Hepatocyte (in vitro differentiated cells): ENCODE data around the gene PCGF1. TPM values are rescaled to one million over a fixed set of nuclear protein-coding genes. Genes with fewer than 3 reads are reported as not detected.

ENCODE experiments used
- DNase-seq: peaks from one replicate; pipeline ENCODE4 v3.0.0-alpha.2; 2016; ENCODE audit warnings: low spot score
- H2AFZ ChIP-seq: fragments of 200-600 bp; sonication (generic); 2 replicates; pipeline ENCODE4 v1.6.0; 2016; ENCODE audit warnings: antibody characterized with exemption, mild to moderate bottlenecking
- H3K27ac ChIP-seq: fragments of 200-600 bp; sonication (generic); 2 replicates; pipeline ENCODE4 v1.5.1; 2016; ENCODE audit warnings: mild to moderate bottlenecking
- H3K27me3 ChIP-seq: fragments of 200-600 bp; sonication (generic); 2 replicates; pipeline ENCODE4 v1.6.1; 2016
- H3K36me3 ChIP-seq: fragments of 200-600 bp; sonication (generic); replicated peaks from 2 replicates; pipeline ENCODE4 v1.5.1; 2016; ENCODE audit warnings: low read depth; ENCODE audit not compliant: insufficient read depth
- H3K4me1 ChIP-seq: fragments of 200-600 bp; sonication (generic); 2 replicates; pipeline ENCODE4 v1.5.1; 2016; ENCODE audit warnings: mild to moderate bottlenecking, moderate library complexity; ENCODE audit not compliant: insufficient read depth
- H3K4me2 ChIP-seq: fragments of 200-600 bp; sonication (generic); 2 replicates; pipeline ENCODE4 v1.6.0; 2016
- H3K4me3 ChIP-seq: fragments of 200-600 bp; sonication (generic); 2 replicates; pipeline ENCODE4 v1.5.1; 2016; ENCODE audit warnings: mild to moderate bottlenecking
- H3K79me2 ChIP-seq: fragments of 200-600 bp; sonication (generic); 2 replicates; pipeline ENCODE4 v1.6.0; 2017; ENCODE audit warnings: mild to moderate bottlenecking
- H3K9me2 ChIP-seq: fragments of 200-600 bp; sonication (generic); replicated peaks from 2 replicates; pipeline ENCODE4 v1.6.0; 2017; ENCODE audit warnings: mild to moderate bottlenecking; ENCODE audit not compliant: insufficient read depth
- H3K9me3 ChIP-seq: fragments of 200-600 bp; sonication (generic); 2 replicates; pipeline ENCODE4 v1.5.1; 2016; ENCODE audit warnings: low read depth, mild to moderate bottlenecking
- H4K20me1 ChIP-seq: fragments of 200-600 bp; sonication (generic); 2 replicates; pipeline ENCODE4 v1.6.0; 2016; ENCODE audit warnings: mild to moderate bottlenecking; ENCODE audit not compliant: insufficient read depth, poor library complexity, severe bottlenecking
- CTCF ChIP-seq: fragments of 200-600 bp; sonication (generic); IDR thresholded peaks from 2 replicates; pipeline ENCODE4 v1.5.1; 2016; ENCODE audit warnings: antibody characterized with exemption, mild to moderate bottlenecking; ENCODE audit not compliant: poor library complexity
- EZH2 ChIP-seq: fragments of 200-600 bp; sonication (generic); IDR thresholded peaks from 2 replicates; pipeline ENCODE4 v1.6.1; 2016; ENCODE audit warnings: antibody characterized with exemption, mild to moderate bottlenecking, borderline replicate concordance
- EZH2phosphoT487 ChIP-seq: fragments of 200-600 bp; sonication (generic); IDR thresholded peaks from one replicate; pipeline ENCODE4 v1.6.1; 2018; ENCODE audit warnings: antibody characterized with exemption, mild to moderate bottlenecking, low read depth, moderate library complexity; ENCODE audit not compliant: unreplicated experiment, severe bottlenecking
- WGBS: methylation state at CpG from one replicate; pipeline ENCODE4 v1.1.6; 2016; ENCODE audit warnings: low lambda C conversion rate; ENCODE audit errors: missing lambda C conversion rate; 5-methylcytosine and 5-hydroxymethylcytosine counted together
- polyA plus RNA-seq: library from polyadenylated mRNA; unstranded; fragments of >200 nt; fragmentation: Nextera tagmentation; extraction: Ambion mirVana; gene quantifications from 2 replicates; pipeline ENCODE4 v1.2.1, GENCODE V29; 2016
- total RNA-seq: library from RNA; depleted of rRNA; stranded (reverse); fragments of >200 nt; gene quantifications from 2 replicates; pipeline ENCODE4 v1.2.3, GENCODE V29; 2014

The PCGF1 gene
- total and polyA plus RNA-seq, 2 experiments from 2014 or later: 10.6 to 30.2 TPM

GRCh38 chr2:74491648-74492544 lies 15.6 kb downstream of the PCGF1 start:
- no peaks in the 10 kb centered on the region for H3K4me1 ChIP-seq

GRCh38 chr2:74489906-74490305 lies 17.6 kb downstream of the PCGF1 start:
- H3K9me2 ChIP-seq: no peaks in the 10 kb centered on the region
- no peak for TF ChIP-seq EZH2phosphoT487
- TF ChIP-seq CTCF: no peak
- no peak for TF ChIP-seq EZH2
- no peaks in the 10 kb centered on the region for H3K4me1 ChIP-seq
- H3K9me3 ChIP-seq: no peaks in the 10 kb centered on the region
- no peak overlapping the region for H2AFZ ChIP-seq
- H3K79me2 ChIP-seq: peaks cover 7% of the 10 kb centered on the region
- WGBS: 97% methylated on average over 7 of the region's 9 CpGs
- DNase-seq: no peak
- H3K36me3 ChIP-seq: no peaks in the 10 kb centered on the region
- no peak overlapping the region for H3K4me3 ChIP-seq
- H3K27me3 ChIP-seq: no peaks in the 10 kb centered on the region
- H3K4me2 ChIP-seq: no peak overlapping the region
- H4K20me1 ChIP-seq: no peaks in the 10 kb centered on the region
- no peak overlapping the region for H3K27ac ChIP-seq

More at GRCh38 chr2:74491648-74492544, 15.6 kb downstream of the PCGF1 start:
- no peak overlapping the region for H3K27ac ChIP-seq
- no peak overlapping the region for H2AFZ ChIP-seq
- peaks cover 7% of the 10 kb centered on the region for H3K27me3 ChIP-seq
- DNase-seq: no peak
- no peak overlapping the region for H3K4me3 ChIP-seq
- no peaks in the 10 kb centered on the region for H4K20me1 ChIP-seq
- no peaks in the 10 kb centered on the region for H3K9me2 ChIP-seq
- WGBS: 95% methylated on average over 12 of the region's 12 CpGs
- no peaks in the 10 kb centered on the region for H3K9me3 ChIP-seq
- TF ChIP-seq CTCF (no peak), EZH2phosphoT487 (no peak), EZH2 (no peak)
- no peaks in the 10 kb centered on the region for H3K79me2 ChIP-seq
- no peaks in the 10 kb centered on the region for H3K36me3 ChIP-seq
- H3K4me2 ChIP-seq: no peak overlapping the region

GRCh38 chr2:74488643-74489481 lies 18.6 kb downstream of the PCGF1 start:
- Histone ChIP-seq H3K79me2 (peaks cover 16% of the 10 kb centered on the region), H3K9me2 (no peaks in the 10 kb centered on the region), H3K36me3 (no peaks in the 10 kb centered on the region), H4K20me1 (no peaks in the 10 kb centered on the region), H3K9me3 (no peaks in the 10 kb centered on the region), H3K4me1 (no peaks in the 10 kb centered on the region), H3K27me3 (no peaks in the 10 kb centered on the region), H2AFZ (no peak overlapping the region), H3K4me2 (peak overlapping the region; percentile 37), H3K27ac (peak overlapping the region; percentile 37), H3K4me3 (no peak overlapping the region)
- TF ChIP-seq EZH2 (no peak), EZH2phosphoT487 (no peak), CTCF (no peak)
- 83% methylated on average over 9 of the region's 9 CpGs for WGBS
- DNase-seq: no peak
